SK-N-MC (cell line): ENCODE results near the gene SENP5.

Source experiments
- EZH2 ChIP-seq: fragments of 200-600 bp; sonication (generic); IDR thresholded peaks from one replicate; pipeline ENCODE4 v1.6.1; 2017; ENCODE audit warnings: antibody characterized with exemption
- POLR2AphosphoS5 ChIP-seq: IDR thresholded peaks from 2 replicates; pipeline ENCODE4 v1.6.1; 2012; ENCODE audit warnings: mild to moderate bottlenecking, low read depth, low read length, borderline replicate concordance

GRCh38 chr3:196981657-196982056 is 113.9 kb downstream of the SENP5 start:
- TF ChIP-seq POLR2AphosphoS5 (no peak), EZH2 (no peak)
